HG03064 (cell line): Measurements from ENCODE around the gene PCNX3.

Experiments used
- ATAC-seq: cut with Tn5 transposase; IDR thresholded peaks from one replicate; pipeline ENCODE4 v1.9.1; 2021; ENCODE audit warnings: low read depth; ENCODE audit not compliant: unreplicated experiment

Gene PCNX3

DNA sequence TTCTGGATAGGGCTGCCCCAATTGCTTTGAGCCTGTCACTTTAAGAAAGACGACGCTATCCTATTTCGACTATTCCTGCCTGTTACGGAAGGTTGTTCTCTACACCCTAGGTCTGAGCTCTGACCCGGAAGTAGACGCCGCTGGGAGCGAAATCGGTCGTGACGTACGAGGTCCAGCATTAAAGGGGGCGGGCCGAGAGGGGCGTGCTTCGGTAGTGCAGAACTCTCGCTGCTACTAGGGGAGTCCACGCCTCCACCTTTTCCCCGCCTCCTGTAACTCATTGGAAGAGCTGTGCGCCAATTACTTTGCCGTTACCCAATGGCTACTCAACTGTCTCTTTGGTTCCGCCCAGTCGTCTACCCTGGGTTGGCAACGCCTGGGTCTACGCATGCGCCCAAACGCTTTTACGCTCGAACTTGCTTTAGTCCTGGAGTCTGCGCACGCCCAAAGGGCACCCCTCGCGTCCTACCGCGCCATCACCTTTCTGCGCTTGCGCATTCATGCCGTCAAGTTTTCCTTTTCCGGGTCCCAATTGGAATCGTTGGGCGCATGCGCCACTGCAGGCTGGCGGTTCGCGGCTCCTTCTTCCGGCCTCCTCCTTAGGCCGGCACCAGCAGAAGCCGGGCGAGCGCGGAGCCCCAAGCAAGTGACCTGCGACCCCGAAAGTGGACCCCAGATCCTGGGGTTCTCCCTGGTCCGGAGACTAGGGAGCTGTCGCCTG lies at the start of gene PCNX3:
PCNX3 (plus strand) TSS at position 548 of the 721 bp plus-strand sequence. CDS start 536 bp downstream, outside the sequence.
- ATAC-seq, result peak; percentile 72

DNA sequence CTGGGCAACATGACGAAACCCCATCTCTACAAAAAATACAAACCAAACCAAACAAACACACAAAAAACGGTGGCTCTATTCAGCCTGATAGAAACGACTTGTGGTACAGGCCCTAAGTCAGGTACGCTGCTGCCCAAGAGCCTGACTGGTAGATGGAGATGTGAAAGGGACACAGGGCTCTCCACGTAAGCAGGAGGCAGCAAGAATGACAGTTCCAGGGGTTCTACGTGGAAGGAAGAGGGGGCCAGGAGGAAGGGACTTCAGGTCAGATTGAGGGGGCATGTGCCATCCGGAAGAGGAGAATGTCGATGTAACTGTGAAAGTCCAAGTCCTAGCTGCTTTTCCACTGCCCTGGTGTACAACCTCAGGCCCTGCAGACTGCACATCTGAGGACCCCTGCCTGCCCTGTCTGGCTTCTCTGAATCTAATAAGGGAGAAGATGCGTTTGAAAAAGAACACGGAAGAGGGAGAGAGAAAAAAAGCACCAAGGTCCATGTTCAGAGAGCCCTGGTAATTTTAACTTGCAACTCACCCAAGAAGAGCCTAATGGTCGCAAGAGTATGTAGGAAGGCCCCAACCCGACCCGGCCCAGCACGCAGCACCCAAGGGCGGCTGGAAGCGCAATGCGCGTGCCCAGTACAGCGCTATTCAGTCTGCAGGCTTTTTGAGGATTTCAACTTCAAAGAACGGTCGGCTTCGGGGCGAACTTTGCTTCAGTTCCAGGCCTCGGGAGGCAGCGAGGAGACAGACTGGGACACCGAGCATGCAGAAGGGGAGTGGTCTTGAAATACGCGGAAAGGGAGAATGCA lies 46.2 kb upstream of the PCNX3 start:
- peak; percentile 3 for ATAC-seq

DNA sequence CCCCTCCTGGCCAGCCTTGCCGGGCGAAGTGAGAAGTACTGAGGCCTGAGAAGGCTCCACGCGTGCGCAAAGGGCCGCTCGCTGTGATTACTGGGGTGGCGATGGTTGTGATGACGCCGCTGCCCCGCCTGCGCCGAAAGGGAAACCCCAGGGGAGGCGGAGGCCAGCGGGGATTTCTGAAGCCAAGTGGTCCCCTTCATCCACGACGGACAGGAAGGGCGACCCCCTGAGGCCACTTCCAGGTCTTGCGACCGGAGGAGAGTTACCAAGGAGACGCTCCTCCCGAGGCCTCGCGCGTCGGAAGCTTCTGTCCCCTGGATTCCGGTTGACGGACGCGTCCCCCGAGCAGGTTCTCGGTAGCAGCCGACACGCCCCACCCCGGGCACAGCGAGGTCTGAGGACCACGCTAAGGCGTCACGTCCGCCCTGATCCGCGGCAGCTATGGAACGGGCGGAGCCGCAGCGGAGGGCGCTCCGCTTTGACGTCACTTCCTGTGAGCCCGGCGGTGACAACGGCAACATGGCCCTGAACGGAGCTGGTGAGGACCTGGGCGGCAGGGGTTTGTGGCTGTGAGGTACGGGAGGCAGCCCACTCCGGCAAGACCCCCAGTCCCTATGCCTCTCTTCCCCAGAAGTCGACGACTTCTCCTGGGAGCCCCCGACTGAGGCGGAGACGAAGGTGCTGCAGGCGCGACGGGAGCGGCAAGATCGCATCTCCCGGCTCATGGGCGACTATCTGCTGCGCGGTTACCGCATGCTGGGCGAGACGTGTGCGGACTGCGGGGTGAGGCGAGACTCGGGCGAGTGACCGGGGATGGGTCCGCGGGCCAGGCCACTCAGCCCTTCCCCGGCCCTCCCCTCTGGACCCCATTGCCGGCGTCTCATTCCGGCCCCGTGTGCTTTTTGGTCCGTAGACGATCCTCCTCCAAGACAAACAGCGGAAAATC lies 45.3 kb upstream of the PCNX3 start, which contains the start of gene ZNRD2:
ZNRD2 (plus strand) TSS at position 505 of the 946 bp plus-strand sequence; CDS start at position 520, 15 bp downstream.
- ATAC-seq, result peak; percentile 46

DNA sequence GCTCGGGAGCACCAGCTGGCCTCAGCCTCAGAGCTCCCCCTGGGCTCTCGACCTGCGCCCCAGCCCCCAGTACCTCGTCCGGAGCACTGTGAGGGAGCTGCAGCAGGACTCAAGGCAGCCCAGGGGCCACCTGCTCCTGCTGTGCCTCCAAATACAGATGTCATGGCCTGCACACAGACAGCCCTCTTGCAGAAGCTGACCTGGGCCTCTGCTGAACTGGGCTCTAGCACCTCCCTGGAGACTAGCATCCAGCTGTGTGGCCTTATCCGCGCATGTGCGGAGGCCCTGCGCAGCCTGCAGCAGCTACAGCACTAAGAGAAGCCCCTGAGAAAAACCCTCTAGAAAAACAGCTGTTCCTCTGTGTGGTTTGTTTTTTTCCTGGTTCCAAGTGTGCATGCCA lies 44.2 kb upstream of the PCNX3 start:
- ATAC-seq, result no peak

DNA sequence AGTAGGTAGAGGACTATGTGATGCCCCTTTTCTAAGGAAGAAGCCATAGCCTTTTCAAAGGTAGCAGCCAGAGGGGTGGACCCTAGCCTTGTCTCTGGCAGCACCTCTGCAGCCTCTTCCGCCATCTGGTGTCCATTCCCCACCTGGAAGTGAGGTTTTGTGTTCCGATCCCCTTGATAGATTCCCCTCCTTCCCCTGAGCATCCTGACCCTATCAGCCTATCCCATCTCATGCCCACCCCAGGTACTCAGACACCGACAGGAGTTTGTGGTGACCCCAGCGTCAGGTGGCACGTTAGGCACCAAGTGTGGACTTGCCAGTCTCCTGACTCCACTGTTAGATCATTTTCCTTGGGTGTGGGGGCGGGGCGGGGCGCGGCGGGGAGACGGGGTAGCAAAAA lies 43.6 kb upstream of the PCNX3 start:
- ATAC-seq, result no peak

DNA sequence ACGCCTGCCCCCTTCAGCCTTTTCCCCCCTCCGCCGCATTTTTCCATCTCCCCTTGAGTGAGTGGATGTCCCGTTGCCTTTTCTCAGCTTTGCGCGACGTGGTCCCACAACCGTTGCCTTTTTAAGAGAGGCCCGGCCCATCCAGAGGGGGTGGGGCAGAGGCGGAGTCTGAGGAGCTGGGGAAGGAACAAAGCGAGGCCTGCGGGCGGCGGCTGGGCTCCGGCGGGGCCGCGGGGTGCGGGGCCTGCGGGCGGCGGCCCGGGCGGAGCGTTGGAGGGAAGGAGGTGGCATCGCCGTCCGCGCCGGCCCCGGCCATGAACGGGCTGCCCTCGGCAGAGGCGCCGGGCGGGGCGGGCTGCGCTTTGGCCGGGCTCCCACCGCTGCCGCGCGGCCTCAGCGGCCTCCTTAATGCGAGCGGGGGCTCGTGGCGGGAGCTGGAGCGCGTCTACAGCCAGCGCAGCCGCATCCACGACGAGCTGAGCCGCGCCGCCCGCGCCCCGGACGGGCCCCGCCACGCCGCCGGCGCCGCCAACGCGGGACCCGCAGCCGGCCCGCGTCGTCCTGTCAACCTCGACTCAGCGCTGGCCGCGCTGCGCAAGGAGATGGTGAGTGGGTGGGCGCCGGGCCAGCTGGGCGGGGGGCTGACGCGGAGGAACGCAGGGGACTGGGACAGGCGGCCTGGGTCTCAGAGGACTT lies 43.1 kb upstream of the PCNX3 start, which contains the start of gene FAM89B:
FAM89B (plus strand) TSS at position 183 of the 696 bp plus-strand sequence; CDS start at position 315, 132 bp downstream.
- ATAC-seq, result no peak

DNA sequence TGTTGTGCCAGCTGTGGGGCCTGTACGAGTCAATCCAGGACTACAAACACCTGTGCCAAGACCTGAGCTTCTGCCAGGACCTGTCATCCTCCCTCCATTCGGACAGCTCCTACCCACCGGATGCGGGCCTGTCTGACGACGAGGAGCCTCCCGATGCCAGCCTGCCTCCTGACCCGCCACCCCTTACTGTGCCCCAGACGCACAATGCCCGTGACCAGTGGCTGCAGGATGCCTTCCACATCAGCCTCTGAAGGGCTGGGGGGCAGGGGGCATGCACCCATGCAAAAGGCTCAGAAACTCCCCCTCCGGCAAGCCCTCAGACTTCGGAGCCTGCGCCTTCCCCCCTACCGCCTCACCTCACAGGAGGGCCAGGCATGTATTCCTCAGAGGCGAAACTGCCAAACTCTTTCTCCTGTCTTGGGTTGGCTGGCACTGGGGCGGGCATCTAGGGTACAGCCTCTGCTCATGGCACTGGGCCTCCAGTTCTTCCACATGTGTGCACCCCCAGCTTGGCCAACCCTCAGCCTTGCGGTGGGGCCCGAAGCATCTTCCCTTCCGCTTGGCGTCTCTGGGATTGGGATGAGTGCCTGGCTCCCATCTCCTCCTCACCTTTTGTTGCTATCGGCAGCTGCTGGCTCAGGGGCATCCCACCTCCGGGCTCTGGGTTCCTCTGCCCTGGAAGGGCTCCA lies 42.0 kb upstream of the PCNX3 start:
- no peak for ATAC-seq

DNA sequence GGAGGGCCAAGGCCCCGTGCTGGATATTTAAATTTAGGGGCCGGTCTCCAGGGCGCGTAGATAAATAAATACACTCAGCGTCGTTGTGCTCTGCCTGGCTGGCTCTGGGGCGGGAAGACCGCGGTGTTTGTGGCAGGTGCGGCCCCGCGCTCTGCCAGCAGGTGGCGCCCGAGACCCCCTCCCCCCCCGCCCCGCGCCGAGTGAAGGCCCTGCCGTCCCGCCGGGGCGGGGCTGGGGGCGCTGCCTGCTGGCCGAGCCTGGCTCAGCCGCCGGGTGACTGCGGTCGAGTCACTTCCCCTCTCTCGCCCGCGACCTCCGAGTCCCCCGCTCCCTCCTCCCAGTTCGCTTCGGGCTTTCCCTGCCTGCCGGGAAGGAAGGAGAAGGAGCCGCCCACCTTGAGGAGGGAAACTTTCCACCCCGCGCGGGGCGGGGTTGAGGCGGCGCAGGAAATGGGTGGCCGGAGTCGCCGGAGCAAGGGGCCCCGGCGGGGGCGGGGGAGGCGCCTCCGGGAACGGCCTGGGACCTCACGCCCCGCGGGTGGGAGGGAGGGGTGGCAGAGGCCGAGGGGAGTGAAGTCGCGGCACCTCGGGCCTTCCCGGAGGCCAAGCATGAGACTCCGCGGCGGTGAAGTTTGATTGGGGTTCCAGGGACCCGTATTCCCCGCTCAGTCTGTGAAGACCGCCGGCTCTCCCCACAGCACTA lies 41.3 kb upstream of the PCNX3 start:
- no peak for ATAC-seq

DNA sequence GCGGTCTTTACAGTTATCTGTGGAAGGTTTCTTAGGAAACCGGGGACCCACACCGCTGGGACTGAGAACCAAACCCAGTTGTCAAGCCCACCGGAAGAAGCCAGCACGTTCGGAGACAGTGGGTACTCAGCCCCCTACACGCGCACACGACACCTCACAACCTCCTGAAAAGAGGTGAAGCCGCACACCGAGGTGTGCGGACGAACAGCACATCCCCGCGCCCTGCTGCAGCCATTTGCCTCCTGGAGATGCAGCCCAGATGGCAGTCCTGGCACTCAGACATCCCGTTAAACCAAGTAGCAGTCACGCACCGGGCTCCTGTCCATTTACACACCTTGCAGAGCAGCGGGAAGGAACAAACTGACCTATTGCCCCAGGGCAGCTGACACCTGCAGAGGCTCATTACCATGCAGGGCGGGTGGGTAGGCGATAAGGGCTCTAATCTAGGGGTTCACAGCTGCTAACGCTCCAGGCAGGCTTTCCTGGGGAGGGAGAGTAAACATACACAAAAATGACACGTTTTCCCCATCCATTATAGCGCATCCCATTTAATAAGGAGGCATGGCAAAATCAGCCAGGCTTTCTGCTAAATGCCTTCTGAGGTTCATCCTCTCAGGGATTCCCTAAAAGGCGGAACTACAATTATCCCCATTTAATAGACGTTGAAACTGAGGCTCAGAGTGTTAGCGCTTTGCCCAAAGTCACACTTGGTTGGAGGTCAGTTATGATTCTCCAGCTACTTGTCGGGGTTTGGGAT lies 40.6 kb upstream of the PCNX3 start:
- no peak for ATAC-seq

DNA sequence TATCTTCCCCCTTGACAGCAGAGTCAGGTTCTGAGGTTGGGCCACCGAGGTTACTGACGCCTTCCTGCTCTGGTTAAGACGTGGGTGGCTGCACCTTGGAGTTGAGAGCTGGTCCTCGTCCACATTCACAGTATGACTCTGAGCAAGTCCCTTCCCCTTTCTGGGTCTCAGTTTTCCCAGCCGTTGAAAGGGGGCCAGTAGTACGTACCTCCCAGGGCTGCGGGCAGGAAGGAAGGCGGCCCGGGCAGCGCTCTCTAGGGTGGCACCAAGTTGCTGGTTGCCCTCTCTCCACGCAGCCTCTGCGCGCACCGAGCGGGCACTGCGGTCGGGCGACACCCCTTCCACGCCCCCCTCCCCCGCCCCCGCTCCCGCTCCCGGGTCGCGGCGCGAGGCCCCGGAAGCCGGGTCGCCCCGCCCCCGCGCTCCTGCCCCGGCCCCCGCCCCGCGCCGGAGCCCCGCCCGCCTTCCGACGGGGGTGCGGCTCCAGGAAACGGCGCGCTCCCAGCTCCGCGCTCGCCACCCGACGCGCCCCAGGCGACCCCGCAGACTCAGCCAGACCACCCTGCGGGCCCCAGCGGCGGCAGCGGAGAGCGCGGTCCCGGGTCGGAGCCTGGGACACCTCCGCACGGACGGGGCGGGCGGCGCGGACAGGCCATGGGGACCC lies 39.9 kb upstream of the PCNX3 start, which contains the start of gene EHBP1L1:
EHBP1L1 (plus strand) TSS at position 486 of the 664 bp plus-strand sequence. CDS start 250 bp downstream, outside the sequence.
- no peak for ATAC-seq

DNA sequence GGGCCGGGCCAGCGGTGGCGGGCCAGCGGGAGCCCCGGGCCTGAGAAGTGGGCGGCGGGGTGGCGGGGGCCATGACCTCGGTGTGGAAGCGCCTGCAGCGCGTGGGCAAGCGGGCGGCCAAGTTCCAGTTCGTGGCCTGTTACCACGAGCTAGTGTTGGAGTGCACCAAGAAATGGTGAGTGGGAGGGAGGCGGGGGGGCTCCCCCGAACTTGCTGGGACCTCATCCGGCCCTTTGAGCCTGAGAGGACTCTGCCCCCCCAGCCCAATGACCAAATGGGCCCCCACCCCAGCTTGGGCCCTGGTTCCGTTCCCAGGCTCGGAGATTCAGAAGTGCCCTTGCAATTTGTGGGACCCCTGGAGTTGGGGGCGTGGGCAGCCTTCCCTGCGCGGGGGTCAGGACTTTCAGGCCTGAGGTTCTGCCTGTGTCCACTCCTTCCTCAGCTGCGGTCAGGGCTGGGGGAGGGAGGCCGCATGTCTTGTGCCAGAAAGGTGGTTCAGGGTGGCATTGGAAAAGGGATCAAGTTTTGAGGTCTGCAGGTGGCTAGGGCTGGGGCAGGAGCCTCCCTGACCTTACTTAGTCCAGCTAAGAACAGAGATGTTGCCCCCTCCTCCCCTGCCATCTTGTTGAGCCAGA lies 39.2 kb upstream of the PCNX3 start:
- no peak for ATAC-seq

DNA sequence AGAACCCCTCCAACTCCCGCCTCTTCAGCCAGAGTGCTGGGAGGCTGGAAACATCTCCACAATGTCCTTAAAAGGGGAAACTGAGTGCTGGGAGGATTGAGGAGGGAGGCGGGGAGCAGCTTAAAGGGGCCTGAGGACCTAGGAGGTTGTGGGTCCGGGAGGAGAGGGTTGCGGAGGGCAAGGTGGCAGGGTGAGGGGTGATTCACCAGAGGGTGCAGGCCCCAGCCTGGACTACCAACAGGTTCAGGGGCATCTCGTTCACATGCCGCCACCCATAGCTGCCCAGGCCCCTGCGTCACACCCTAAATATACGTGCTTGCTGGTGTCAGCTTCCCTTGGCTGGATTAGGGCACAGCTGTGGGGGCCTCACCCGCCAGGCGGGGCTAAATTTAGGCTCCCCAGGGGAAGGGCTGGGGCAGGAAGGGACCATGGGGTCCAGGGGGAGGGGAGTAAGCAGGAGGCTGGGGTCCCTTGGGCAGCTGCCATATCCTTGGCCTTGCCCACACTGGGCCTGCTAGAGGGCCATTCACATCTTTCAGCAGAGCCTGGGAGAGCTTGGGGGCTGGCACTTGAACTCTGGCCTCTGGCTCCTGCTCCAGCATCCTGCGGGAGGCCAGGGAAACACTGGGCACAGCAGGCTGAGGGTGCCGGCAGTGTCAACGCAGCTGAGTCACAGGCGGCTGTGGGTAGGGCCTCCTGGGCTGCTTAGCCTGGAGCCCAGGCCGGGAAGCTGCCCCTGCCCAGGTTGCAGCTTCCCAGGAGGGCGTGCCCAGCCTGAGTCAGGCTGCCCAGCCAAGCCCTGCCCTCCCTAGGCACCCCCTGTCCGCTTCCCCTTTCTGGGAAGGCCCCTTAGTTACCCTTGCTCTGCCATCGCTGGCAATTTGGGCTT lies 38.5 kb upstream of the PCNX3 start:
- ATAC-seq, result no peak

DNA sequence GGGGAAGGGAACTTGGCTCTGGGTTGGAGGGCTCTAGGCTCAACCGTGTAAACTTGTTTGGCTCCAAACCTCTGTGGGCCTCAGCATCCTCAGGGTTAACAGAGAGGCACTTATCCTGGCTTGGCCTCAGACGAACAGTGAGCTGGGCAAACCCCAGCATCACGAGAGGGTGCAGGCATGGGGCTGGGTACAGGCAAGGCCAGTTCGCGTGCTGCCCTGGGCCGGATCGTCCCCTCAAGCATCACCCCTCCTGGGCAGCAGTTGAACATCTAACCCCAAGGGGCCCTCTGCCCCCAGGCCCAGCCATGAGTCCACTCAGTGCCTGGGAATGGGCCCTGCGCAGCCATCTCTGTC lies 37.8 kb upstream of the PCNX3 start:
- ATAC-seq, result no peak

DNA sequence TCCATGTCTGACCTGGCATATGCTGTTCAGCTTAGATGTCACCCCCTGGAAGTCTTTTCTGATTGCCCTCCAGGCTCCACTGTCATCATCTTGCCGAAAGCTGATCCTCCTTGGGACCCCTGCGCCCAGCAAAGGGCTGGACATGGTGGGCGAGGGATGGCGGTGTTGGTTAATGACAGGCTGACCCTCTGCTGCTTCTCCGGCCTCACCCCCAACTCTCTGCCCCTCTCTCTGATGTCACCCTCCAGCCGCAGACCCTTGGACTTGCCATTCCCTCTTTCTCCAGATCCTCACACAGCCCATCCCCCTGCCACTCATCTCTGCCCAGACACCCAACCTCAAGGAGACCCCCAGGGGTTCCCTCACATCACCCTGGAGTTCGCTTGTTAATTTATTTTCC lies 37.4 kb upstream of the PCNX3 start:
- ATAC-seq, result no peak

DNA sequence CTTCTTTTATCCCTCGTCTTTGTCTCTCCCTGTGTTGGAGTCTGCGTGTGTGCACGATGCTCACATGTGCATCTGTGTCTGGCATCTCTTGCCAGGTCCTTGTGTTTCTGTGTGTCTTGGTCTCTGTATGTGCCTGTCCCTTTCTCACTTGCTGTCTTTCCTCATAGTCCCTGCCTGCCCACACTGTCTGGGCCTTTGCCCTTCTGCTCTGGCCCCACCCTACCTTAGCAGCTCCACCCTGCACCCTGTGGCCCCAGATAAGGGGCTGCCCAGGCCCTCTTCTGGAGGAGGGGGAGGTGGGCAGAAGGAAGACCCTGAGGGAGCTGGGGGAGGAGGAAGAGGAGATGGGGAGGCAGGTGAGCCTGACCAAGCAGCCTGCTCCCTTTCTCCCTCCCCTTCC lies 36.9 kb upstream of the PCNX3 start:
- no peak for ATAC-seq

DNA sequence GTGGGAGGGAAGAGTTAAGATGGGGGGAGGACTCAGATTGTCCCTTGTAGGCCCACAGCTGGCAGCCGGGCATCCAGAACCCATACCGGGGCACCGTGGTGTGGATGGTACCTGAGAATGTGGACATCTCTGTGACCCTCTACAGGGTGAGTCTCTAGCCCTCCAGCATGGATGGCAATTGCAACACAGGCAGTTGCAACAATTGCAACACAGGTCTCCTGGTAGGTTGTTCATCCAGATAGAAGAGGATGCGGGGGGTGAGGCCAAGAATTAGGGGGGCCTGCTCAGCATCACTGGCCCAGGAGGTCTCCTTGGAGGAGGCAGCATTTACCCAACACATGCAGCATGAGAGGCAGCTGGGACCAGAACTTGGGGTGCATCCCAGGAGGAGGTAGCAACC lies 36.3 kb upstream of the PCNX3 start:
- ATAC-seq, result no peak
